ENCODE measurements around the gene ABLIM1. TPM values are rescaled to one million over a fixed set of nuclear protein-coding genes. Genes with fewer than 3 reads are reported as not detected.

Gene ABLIM1
- total RNA-seq, 1 donor from 2014 or later = 47.0 TPM

GRCh38 chr10:114525368-114525949, 132.6 kb downstream of the ABLIM1 start:
- ATAC-seq (no peak), DNase-seq (ENCODE audit: low spot score) (no peak)

GRCh38 chr10:114523876-114524275, 134.2 kb downstream of the ABLIM1 start:
- DNase-seq (ENCODE audit: low spot score) = no peak
- peak; percentile 5 for ATAC-seq

DNA sequence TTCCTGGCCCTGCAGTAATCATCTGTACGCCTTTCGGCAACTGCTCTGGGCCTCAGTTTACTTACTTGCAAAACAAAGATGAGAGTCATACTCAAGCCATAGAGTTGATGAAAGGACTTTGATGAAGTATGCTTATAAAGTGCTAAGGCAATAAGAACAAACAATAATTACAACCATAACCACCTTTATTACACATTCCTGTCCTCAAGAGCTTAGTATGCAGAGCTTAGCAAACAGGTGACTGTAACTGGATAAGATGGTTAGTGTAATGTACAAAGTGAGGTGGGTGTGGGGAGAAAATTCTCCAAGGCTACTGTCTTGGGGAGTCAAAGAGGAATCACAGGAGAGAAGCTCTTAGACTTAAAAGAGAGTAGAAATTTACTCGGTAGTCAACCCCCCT, 136.8 kb downstream of the ABLIM1 start:
- ATAC-seq (no peak), DNase-seq (ENCODE audit: low spot score) (no peak)

DNA sequence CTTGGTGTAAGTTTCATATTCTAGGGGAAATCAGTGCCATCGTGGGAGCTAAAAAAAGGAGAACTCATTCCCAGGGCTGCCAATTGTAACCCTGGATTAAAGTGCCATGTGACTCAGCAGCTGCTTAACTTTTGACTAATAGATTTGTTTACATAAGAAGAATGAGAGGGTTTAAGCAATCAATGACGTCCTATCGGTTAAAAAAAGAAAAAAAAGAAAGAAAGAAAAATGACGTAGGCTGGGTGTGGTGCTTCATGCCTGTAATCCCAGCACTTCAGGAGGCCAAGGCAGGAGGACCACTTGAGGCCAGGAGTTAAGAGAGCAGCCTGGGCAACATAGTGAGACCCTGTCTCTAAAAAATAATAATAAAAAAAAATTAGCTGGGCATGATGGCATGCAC, 137.6 kb downstream of the ABLIM1 start:
- ATAC-seq = peak; percentile 53
- DNase-seq (ENCODE audit: low spot score) = no peak

DNA sequence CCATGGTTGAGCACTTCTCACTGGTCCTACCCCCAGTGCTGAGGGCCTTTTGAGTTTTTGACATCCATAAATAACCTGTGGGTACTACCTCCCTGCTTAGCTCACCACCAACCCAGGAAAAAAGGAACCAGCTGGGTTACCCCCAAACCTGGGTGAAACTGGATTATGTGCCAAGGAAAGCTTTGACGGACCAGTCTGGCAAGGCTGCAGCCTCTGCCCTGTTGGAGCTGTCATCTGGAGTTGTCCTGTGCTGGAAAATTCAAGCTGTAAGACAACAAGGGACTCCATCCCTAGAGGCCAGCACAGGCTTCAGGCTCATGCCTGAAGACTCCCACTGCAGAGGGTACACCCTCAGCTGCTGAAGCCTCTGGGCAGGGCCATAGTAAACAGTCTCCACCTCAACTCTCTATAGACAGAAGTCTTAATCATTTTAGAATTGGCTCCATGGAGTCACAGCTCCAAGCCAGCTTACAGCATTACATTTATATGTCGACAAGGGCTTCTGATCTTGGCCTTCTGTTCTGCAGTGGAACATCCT, 138.2 kb downstream of the ABLIM1 start:
- no peak for ATAC-seq
- no peak for DNase-seq (ENCODE audit: low spot score)

- ATAC-seq = no peak
- no peak for DNase-seq (ENCODE audit: low spot score)
Observed at GRCh38 chr10:114519306-114519669, 138.8 kb downstream of the ABLIM1 start.

DNA sequence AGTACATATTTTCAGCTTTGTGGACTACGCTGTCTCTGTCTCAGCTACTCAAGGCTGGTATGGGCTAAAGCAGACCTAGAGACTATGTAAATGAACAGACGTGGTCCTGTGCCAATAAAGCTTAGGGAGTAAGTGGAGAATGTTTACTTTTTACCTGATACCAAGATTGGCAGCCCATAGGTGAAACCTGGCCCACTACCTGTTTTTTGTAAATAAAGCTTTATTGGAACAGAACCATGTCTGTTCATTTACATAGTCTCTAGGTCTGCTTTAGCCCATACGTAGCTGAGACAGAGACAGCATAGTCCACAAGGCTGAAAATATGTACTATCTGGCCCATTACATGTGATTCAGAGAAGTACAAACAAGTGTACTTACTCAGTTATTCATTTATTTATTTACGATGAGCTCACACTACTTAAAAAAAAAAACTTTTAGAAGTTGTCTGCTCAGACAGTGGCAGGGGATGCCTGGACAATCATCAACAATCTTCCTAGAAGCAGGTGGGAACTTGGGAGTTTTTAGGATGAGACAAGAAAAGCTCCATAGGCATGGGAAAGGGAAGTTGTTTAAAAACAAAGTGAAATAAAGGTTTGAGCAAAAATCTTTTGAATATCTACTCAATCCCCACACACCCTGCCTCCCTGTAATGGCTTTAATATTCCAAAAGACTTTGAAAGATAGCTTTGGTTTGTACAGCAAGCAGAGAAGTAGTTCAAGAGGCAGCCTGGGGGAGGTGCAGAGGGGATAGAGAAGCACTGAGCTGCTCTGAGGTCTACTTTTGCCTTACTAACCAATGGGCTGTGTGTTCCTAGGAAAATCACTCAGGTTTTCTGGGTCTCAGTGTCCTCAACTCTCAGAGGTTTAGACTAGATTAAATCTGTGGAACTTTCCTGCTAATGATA, 139.4 kb downstream of the ABLIM1 start:
- DNase-seq (ENCODE audit: low spot score) (no peak), ATAC-seq (no peak)

DNA sequence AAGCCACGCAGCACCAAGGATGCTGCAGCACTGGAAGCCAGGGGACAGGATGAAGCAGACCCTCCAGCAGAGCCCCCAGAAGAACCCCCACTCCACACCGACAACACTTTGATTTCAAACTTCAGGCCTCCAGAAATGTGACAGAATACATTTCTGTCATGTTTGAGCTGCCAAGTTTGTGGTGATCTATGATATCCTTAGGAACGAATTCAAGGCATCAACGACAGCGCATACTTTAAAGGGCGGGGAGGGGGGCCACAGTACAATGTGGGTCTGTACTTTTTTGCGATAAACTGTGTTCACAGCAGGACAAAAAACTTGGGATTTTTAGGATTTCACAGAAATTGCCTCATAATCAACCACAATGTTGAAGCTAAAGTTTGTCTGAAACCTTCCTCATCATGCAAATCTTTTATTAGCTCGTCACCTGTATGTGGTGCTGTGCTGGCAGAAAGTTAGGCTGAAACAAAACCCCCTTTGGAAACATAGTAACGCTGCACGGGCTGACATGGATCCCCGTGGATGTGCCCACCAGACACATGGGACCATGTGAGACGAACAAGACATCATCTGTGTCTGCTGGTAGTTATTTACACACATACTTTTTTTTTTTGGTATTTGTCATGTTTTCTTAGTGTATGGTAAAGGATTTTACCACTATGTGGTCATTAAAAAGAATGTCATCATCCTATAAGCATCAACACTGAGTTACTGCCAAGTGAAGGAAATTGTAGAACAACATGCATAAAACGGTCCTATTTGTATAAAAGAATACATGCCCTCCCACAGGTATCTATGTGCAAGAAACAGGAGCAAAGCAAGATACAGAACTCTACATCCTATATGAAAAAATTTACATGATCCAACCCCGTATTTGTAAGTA, 140.5 kb downstream of the ABLIM1 start:
- DNase-seq (ENCODE audit: low spot score) (no peak), ATAC-seq (no peak)

DNA sequence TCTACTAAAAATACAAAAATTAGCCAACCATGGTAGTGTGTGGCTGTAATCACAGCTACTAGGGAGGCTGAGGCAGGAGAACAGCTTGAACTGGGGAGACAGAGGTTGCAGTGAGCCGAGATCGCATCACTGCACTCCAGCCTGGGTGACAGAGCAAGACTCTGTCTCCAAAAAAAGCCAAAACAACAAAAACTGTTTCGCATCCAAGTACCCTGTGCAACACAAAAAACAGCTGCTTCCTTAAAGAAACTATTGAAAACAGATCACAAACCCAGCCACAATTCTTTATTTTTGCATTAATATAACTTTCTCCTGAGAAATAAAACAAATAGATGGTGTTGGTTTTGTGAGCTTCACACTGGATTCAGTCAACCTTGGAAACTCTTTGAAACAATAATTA, 141.7 kb downstream of the ABLIM1 start:
- ATAC-seq (no peak), DNase-seq (ENCODE audit: low spot score) (no peak)

GRCh38 chr10:114515298-114515914, 142.7 kb downstream of the ABLIM1 start:
- ATAC-seq = no peak
- no peak for DNase-seq (ENCODE audit: low spot score)

- ATAC-seq = no peak
Observed at GRCh38 chr10:114513381-114513792, 144.7 kb downstream of the ABLIM1 start.

GRCh38 chr10:114511881-114512280, 146.2 kb downstream of the ABLIM1 start:
- ATAC-seq (no peak), DNase-seq (ENCODE audit: low spot score) (no peak)

More at GRCh38 chr10:114513381-114513792, 144.7 kb downstream of the ABLIM1 start:
- DNase-seq (ENCODE audit: low spot score) = no peak

GRCh38 chr10:114508376-114508775, 149.7 kb downstream of the ABLIM1 start:
- ATAC-seq (no peak), DNase-seq (ENCODE audit: low spot score) (no peak)

DNA sequence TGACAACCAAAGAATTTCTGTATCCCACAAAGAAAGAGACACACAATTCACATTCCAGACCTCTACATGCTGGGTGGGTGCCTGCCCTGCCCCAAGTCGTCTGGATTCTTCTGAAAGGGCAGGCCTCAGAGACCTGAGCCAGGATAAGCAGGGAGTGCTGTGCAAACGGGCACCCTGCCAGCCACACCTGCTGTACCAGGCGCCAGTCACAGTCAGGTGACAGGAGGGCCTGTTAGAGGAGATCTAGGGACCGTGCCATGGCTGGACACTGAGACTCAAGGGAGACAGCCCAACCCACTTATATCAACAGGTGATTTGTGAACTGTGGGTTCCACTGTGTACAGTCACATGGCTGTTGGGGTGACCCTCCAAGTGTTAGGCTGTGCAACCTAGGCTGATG, 150.6 kb downstream of the ABLIM1 start:
- peak; percentile 92 for ATAC-seq
- DNase-seq (ENCODE audit: low spot score) = peak; percentile 75

DNA sequence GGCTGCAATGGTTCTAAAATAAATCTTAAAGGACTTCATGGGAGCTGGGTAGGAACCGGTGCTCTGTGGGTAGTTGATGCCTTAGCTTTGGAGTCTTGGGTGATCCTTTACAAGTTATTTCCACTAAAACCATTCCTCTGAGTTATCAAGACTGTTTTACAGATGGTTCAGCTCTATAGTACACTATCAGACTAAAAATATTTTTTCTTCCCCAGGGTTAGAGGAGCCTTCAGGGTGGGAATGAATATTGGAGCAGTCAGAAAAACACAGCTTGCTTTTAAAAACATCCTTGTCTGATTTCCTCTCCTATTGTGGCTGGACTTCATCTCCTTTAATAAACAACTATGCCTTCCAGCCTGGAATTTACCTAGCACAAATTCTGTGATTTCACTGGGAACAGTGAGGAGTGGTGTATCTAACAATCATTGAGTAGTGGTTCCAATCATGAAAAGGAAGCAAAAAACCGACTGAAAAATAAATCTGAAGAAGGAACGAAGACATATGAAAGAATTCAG, 151.1 kb downstream of the ABLIM1 start:
- no peak for ATAC-seq
- no peak for DNase-seq (ENCODE audit: low spot score)

DNA sequence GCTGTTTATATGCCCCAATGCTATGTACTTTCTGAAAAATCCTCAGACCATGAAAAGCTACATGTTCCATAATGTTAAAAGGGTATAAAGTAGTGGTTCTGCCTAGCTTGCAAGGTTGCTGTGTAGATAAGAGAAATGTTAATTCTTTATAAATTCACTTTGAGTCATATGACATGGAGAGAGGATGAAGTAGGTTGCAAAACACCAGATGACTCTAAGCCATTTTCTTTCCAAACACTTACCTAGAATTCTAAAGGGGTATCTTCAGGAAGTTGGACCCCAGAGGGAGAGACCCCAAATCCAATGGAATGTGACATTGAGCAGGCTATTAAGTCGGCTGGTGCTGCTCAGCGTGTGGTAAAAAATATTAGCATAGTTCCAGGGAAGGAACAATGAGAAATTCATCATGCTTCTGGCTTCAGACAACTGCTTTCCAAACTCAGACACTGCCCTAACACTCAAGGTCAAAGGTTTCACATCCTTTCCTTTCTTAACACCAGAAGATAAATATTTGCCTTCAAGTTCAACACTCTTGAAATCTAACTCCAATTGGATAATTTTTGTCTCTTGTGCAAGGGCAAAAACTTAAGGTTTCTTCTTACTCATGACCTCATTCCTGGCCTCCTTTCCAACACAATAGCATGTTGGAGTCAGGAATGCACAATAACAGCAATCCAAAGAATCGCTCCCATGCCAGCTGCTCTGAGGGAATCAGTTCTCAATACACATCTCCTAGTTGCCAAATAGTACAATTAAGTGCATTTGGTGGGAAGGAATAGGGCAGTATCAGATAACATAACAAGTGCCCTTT, 153.1 kb downstream of the ABLIM1 start:
- DNase-seq (ENCODE audit: low spot score) (no peak), ATAC-seq (peak; percentile 33)

DNA sequence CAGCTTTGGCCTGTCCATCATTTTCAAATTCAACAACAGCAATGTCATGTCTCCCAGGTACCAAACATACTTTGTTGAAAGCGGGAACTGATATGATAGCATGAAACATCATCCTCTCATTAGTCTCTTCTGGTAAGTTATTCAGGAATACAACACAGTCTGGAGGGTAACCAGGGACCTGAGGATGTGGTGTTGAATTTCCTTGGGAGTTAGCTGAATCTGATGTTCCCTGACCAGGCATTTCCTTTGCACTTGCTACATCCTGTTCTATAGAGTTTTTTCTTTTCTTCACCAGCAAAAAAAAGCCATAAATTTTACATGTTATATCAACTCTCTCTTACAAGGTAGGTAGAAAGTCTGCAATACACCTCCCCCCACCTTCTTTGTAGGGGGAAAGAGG, 156.0 kb downstream of the ABLIM1 start:
- no peak for ATAC-seq
- no peak for DNase-seq (ENCODE audit: low spot score)

- DNase-seq (ENCODE audit: low spot score) (no peak), ATAC-seq (no peak)
Observed at GRCh38 chr10:114501650-114502049, 156.4 kb downstream of the ABLIM1 start.

DNA sequence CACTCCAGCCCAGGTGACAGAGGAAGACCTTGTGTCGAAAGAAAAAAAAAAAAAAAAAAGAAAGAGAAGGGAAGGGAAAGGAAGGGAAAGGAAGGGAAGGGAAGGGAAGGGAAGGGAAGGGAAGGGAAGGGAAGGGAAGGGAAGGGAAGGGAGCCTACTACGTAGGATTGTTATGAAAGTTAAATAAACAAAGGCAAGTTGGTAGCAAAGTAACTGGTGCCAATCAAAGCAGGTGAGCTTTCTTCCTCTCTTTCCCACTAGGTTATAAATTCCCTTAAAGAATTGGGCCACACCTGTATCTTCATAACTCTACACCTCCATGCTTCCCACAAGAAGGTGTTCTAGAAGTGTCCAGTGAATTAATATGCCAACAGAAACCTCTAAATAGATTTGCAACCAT, 157.4 kb downstream of the ABLIM1 start:
- DNase-seq (ENCODE audit: low spot score) (no peak), ATAC-seq (peak; percentile 19)
